SK-N-MC (cell line): Measurements from ENCODE around the gene CAVIN2.

Experiments
- EZH2 ChIP-seq: fragments of 200-600 bp; sonication (generic); IDR thresholded peaks from one replicate; pipeline ENCODE4 v1.6.1; 2017; ENCODE audit warnings: antibody characterized with exemption
- FOXP2 ChIP-seq: optimal IDR thresholded peaks from 2 replicates; pipeline ENCODE3; 2011; ENCODE audit warnings: mild to moderate bottlenecking, moderate library complexity; ENCODE audit not compliant: insufficient read depth; ENCODE audit errors: extremely low read length, control extremely low read depth
- POLR2AphosphoS5 ChIP-seq: IDR thresholded peaks from 2 replicates; pipeline ENCODE4 v1.6.1; 2012; ENCODE audit warnings: mild to moderate bottlenecking, low read depth, low read length, borderline replicate concordance

DNA sequence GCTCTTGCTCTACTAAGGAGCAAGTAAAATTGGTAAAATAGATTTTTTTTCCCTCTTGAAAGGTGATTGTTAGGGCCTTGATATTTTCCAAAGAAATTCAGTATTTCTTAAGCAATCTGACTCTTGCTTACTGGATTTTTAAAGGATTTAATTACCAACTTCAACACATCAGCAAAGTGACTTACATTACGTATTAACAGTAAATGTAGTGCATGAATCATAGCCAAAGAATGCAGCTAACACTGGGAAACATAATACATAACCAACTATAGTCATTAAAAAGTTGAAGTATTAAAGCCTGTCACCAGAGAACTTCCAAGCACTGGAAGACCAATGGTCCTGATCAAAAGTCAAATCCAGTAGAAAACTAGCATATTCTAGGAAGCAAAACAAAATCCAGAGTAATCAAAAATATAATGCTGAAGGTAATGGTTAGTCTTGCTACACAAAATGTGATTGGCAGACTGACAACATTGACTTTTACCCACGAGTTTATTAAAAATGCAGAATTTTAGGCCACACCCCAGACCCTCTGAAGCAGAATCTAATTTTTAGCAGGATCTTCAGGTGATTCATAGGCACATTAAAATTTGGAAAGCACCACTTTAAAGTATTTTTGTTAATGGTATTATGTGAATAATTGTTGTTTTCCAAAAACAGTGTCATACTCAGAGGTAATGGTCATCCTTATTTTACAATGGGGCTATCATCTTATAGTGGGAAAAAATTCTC lies 31.8 kb upstream of the CAVIN2 start:
- no peak for TF ChIP-seq POLR2AphosphoS5
- TF ChIP-seq EZH2, result no peak
- TF ChIP-seq FOXP2, result no peak
